ENCODE results near the gene PPFIBP2.

PPFIBP2 gene

DNA sequence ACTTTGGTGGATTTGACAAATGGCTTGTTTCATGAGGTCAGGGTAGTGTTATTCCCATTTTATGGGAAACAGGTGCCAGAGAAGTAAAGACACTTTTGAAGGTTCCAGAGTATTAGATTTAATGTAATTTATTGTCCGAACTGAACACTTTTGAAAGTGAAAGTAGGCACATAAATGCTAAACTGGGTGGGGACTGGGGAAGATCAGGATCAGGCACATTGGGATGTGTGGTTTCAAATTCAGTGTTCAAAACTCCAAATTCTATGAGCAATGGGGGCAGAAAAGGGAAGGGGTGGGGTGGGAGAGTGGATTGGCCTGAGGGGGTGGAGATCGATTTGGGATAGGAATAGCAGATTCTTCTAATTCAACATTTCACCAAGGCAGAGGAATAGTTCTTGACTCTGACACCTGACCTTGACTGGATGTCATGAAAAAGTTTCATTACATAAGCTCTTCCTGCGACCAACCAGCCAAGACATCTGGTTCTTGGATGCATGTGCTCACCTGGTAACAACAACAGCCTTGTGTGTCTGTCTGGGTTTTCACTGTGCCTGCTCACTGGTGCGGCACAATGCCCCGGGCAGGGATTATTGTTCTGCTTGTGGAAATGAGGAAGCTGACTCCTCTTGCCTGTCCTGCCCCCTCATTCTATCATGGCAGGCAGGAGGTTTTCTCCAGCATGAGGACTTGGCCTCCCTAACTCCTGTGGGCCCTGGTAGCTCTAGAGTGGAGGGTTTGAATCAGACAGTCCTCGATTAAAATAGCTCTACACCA is 10.8 kb downstream of the PPFIBP2 start:
- Mint-ChIP-seq H3K4me1 (peaks cover 33 to 39% of the 10 kb centered on the region in 2 donors), H3K36me3 (peaks cover 1 to 44% of the 10 kb centered on the region in 2 donors), H3K27me3 (no peaks in the 10 kb centered on the region), H3K27ac (peak overlapping the region; percentile 86), H3K9me3 (no peaks in the 10 kb centered on the region), H3K4me3 (peak overlapping the region; percentile 33 to 79)
- peak; percentile 24 to 26 for ATAC-seq (replicated peaks)
- peak; percentile 38 for DNase-seq

DNA sequence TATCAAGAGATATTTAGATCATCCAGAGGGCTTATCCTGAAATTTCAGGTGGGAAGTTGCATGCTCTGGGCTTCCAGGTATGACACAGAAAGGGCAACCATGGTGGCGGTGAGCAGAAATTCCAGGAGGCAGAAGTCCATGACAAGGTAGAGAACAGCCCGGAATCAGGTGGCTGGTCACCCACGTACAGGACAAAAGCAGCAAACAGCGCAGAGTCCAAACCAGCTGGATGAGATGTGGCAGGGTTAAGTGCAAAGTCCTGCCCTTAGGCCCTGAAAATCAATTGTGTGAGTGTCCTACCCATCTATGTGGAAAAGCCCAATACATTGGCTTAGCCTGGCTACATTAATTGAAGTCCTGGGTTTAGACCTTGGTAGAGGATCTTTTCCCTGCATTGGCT is 11.6 kb downstream of the PPFIBP2 start:
- no peaks in the 10 kb centered on the region for H3K9me3 Mint-ChIP-seq
- no peak overlapping the region for H3K4me3 Mint-ChIP-seq
- DNase-seq: no peak
- ATAC-seq (replicated peaks): no peak
- peaks cover 36 to 43% of the 10 kb centered on the region in 2 donors for H3K4me1 Mint-ChIP-seq
- H3K27me3 Mint-ChIP-seq: no peaks in the 10 kb centered on the region
- peak overlapping the region; percentile 15 for H3K27ac Mint-ChIP-seq
- peaks cover 3 to 42% of the 10 kb centered on the region in 2 donors for H3K36me3 Mint-ChIP-seq

DNA sequence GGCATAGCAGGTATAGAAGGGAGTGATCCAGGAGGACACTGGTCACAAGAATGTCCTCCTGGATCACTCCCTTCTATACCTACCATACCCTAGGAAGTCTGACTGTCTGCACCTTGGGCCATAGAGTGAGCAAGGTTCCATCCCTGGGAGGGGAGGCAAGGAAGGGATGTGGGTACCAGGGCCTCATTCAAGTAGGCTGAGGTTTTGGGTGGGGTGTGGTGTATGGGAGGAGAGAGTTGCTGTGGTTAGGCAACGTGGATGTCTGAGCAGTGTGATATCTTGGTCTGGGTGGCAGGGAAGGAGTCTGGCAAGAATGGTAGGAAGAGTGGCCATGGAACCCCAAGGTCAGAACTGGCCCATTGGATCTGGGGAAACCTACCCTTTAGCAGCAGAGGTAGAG is 13.2 kb downstream of the PPFIBP2 start:
- Mint-ChIP-seq H3K27ac (peak overlapping the region; percentile 75), H3K27me3 (no peaks in the 10 kb centered on the region), H3K36me3 (peaks cover 10 to 52% of the 10 kb centered on the region in 2 donors), H3K4me3 (peak overlapping the region in 1 of 2 donors; percentile 2), H3K9me3 (peaks cover 0 to 2% of the 10 kb centered on the region in 2 donors), H3K4me1 (peaks cover 48 to 58% of the 10 kb centered on the region in 2 donors)
- no peak for ATAC-seq (replicated peaks)
- DNase-seq: no peak

DNA sequence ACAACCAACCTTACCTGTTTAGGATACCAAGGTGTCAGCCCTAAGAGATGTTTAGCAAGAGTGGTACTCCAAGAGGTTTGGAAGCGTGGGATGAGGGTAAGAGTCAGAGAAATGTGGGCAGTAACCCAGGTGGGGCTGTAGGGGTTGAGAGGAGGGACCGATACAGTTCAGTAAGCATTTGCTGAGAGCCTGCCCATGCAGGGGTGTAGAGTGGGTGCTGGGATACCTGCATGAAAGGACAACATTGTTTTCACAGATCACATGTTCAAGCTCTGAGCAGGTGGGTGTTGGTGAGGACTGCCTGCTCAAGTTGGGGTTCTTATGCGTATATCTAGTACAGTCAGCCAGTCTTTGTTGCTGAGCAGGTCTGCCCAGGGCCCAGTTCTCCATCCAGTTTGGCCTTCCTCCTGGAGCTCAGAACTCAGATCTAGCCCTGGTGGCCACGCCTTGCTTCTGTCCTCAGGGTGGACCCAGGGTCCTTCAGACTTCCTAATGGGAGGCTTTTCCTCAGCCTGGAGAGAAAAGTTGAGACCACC is 14.8 kb downstream of the PPFIBP2 start:
- Mint-ChIP-seq H3K36me3 (peaks cover 12 to 56% of the 10 kb centered on the region in 2 donors), H3K9me3 (peaks cover 0 to 2% of the 10 kb centered on the region in 2 donors), H3K27ac (no peak overlapping the region), H3K27me3 (no peaks in the 10 kb centered on the region), H3K4me1 (peaks cover 57 to 72% of the 10 kb centered on the region in 2 donors), H3K4me3 (no peak overlapping the region)
- DNase-seq (no peak), ATAC-seq (replicated peaks) (peak; percentile 2 to 15)

DNA sequence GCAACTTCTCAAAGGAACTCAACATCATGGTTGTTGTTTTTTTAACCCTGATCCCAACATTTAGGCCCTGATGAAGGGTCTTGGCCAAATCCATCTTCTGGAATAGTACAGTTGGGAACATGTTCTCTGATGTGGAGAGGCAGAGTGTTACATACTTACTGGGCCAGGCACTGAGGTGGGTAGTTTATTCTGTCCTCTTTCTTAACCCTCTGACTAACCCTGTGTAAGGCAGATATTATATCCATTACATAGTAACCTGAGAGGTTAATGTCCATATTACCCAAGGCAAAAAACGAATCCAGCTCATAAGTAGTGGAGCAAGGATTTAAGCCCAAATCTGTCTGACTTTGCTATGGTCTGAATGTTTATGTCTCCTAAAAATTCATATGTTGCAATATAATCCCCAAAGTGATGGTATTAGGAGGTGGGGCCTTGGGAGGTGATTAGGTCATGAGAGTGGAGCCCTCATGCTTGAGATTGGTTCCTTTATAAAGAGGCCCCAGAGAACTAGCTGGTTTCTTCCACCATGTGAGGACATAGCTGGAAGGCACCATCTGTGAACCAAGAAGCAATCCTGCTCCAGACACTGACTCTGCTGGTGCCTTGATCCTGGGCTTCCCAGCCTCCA is 16.3 kb downstream of the PPFIBP2 start:
- ATAC-seq (replicated peaks) (no peak), DNase-seq (no peak)
- peaks cover 72 to 87% of the 10 kb centered on the region in 2 donors for H3K4me1 Mint-ChIP-seq
- peaks cover 18 to 58% of the 10 kb centered on the region in 2 donors for H3K36me3 Mint-ChIP-seq
- H3K4me3 Mint-ChIP-seq: no peak overlapping the region
- H3K27ac Mint-ChIP-seq: peak overlapping the region; percentile 31
- H3K27me3 Mint-ChIP-seq: no peaks in the 10 kb centered on the region
- peaks cover 4 to 5% of the 10 kb centered on the region in 2 donors for H3K9me3 Mint-ChIP-seq

DNA sequence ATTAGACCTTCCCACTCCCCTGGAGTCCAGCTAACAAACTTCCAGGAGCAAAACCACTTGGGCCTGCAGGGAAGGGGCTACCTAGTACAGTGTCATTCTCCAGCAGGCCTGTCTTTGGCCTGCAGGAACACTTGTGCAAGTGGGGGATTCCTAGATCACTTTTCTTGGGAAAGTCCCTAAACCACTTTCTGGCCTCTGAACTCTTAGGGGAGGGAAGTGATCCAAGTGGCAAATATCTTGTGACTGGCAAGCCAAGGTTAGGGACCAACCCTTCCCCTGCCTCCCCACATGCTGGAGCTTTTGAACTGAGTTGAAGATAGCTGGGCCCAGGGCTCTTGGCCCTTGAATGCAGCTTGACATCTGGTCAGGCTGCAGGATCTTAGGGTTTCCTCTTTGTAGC is 17.2 kb downstream of the PPFIBP2 start:
- peaks cover 71 to 89% of the 10 kb centered on the region in 2 donors for H3K4me1 Mint-ChIP-seq
- H3K4me3 Mint-ChIP-seq: peak overlapping the region; percentile 56 to 71
- DNase-seq (peak; percentile 43), ATAC-seq (replicated peaks) (peak; percentile 73 to 78)
- peaks cover 4 to 5% of the 10 kb centered on the region in 2 donors for H3K9me3 Mint-ChIP-seq
- no peaks in the 10 kb centered on the region for H3K27me3 Mint-ChIP-seq
- peaks cover 20 to 57% of the 10 kb centered on the region in 2 donors for H3K36me3 Mint-ChIP-seq
- H3K27ac Mint-ChIP-seq: peak overlapping the region; percentile 93

DNA sequence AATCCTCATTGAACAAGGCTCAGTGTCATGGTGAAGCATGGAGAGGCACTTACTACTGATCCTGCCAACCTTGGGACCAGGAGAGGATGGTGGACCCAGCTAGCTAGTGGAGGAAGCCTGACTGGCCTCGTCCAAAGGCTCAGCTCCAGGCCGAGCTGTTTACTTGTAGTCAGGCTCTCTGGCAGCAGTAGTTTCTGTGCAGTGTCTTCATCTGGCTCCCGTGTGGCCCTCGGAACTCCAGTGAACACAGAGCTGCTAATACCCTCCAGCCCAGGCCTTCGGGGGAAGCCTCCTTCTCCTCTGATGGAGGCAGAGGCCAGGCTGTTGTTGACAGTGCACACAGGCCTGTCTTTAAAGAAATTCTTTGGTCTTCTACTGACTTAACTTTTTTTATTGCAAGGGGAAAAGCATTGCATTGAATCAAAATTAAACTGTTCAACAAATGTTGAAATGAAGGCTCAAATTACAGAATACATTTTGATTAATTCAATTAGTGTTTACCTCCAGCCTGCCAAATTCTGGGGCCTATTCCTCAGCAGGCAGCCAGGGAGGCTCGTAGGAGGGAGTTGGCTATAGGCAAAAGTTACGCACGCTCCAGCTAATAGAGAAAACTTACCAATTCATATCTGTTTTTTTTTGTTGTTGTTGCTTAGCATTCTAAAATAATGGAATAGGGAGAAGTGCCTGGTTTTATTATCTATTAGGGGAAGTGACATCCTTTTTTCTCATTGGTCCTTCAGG is 18.8 kb downstream of the PPFIBP2 start:
- H3K27me3 Mint-ChIP-seq: peaks cover 4 to 6% of the 10 kb centered on the region in 2 donors
- ATAC-seq (replicated peaks) (no peak), DNase-seq (no peak)
- H3K9me3 Mint-ChIP-seq: peaks cover 4 to 5% of the 10 kb centered on the region in 2 donors
- H3K4me1 Mint-ChIP-seq: peaks cover 67 to 86% of the 10 kb centered on the region in 2 donors
- H3K27ac Mint-ChIP-seq: peak overlapping the region; percentile 60
- peaks cover 26 to 55% of the 10 kb centered on the region in 2 donors for H3K36me3 Mint-ChIP-seq
- no peak overlapping the region for H3K4me3 Mint-ChIP-seq

DNA sequence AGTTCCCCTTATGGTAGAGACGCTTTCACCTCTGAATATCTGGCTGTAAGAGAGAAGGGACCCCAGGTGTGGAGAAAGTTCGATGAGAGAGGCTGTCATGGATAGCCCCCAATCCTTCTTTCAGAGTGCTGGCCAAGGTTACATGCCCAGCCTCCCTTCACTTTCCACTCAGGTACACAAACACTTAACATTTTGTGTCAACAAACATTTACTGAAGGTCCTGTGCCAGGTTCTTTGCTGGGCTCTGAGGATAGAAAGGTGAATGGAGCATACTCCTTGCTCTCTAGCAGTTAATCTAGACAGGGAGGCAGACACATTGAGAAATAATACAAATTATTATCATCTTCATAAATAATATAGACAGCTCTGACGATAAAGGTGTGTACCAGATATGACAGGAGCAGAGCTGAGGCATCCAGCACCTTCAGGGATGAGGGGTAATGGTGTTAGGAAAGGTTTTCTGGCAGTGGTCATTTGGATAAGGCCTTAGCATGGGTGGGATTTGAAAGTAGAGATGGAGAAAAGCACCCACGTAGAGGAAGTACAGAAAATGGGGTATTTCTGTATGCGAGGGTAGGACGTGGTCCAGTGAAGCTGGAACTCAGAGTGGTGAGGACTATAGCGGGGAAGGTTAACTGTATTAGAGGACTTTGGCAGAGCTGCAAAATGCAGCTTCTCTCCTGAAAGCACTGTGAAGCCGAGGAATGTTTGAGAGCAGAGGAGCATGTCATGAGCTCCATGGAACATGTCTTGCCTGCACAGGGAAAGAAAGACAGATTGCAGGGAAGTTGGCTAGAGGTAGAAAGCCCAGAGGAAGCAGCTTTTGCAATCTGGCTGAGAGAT is 19.6 kb downstream of the PPFIBP2 start:
- DNase-seq (no peak), ATAC-seq (replicated peaks) (peak; percentile 68)
- Mint-ChIP-seq H3K4me3 (peak overlapping the region; percentile 60 to 75), H3K27ac (peak overlapping the region; percentile 88), H3K27me3 (peaks cover 4 to 6% of the 10 kb centered on the region in 2 donors), H3K9me3 (peaks cover 4 to 5% of the 10 kb centered on the region in 2 donors), H3K4me1 (peaks cover 67 to 86% of the 10 kb centered on the region in 2 donors), H3K36me3 (peaks cover 29 to 54% of the 10 kb centered on the region in 2 donors)

DNA sequence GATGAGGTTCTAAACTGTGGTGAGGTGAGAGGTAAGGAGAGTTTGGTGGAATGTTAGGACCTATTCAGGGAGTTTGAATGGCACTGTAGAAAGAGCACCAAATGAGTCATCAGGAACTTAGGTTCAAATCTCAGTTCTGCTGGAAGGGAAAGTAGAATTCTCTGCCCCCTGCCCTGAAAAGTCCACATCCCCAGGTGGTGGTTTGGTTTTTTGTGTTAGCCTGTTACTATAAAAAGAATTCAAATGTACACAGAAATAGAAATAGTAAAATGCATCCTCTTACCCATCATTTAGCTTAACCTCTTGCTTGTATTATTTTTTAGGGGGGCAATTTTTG is 20.2 kb downstream of the PPFIBP2 start:
- ATAC-seq (replicated peaks): peak; percentile 35 to 43
- H3K4me1 Mint-ChIP-seq: peaks cover 63 to 82% of the 10 kb centered on the region in 2 donors
- H3K27me3 Mint-ChIP-seq: peaks cover 4 to 6% of the 10 kb centered on the region in 2 donors

DNA sequence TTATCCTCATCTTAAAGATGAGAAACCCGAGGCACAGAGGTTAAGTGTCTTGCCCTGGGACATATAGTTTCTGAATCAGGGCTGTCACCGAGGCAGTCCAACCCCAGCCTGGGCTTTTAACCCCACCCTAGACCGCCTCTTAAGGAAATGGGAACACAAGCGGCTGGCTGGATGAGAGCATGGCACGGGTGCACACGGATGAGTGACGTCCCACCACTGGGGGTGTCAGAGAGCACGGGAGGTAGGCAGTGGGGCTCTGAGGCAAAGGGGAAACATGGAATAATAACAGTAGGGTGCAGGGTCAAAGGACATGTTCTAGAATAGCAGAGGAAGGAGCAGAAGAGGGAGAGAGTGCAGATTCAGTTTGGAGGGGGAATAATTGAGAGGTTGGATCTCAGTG is 22.3 kb downstream of the PPFIBP2 start:
- ATAC-seq (replicated peaks): no peak

More for the DNA sequence above, 20.2 kb downstream of the PPFIBP2 start:
- Mint-ChIP-seq H3K36me3 (peaks cover 29 to 51% of the 10 kb centered on the region in 2 donors), H3K9me3 (peaks cover 4 to 5% of the 10 kb centered on the region in 2 donors), H3K27ac (peak overlapping the region; percentile 88), H3K4me3 (peak overlapping the region; percentile 60 to 75)
- DNase-seq: no peak

DNA sequence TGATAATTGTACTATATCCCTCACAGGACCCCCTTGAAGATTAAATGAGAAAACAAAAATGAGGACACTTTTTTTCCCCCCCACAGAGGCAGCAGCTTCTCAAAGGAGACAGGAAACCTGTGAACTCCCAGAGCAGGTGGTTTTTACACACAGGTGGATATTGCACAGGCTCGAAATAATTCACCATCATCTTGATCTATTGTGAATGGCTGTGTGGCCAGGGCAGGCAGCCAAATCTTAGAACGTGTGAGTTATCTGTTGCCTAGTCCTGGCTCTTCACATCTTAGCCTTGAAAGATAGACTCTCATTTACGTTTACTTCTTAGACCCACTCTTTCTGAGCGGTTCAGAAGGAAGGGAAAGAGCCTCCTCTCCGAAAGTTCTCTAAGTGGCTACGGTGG is 23.5 kb downstream of the PPFIBP2 start:
- H3K27ac Mint-ChIP-seq: no peak overlapping the region
- peaks cover 4 to 6% of the 10 kb centered on the region in 2 donors for H3K27me3 Mint-ChIP-seq
- H3K4me1 Mint-ChIP-seq: peaks cover 56 to 68% of the 10 kb centered on the region in 2 donors
- DNase-seq (no peak), ATAC-seq (replicated peaks) (no peak)
- H3K36me3 Mint-ChIP-seq: peaks cover 29 to 46% of the 10 kb centered on the region in 2 donors
- H3K9me3 Mint-ChIP-seq: peaks cover 3 to 4% of the 10 kb centered on the region in 2 donors
- no peak overlapping the region for H3K4me3 Mint-ChIP-seq

More for the DNA sequence above, 22.3 kb downstream of the PPFIBP2 start:
- Mint-ChIP-seq H3K36me3 (peaks cover 32 to 54% of the 10 kb centered on the region in 2 donors), H3K27ac (no peak overlapping the region), H3K9me3 (peaks cover 4 to 5% of the 10 kb centered on the region in 2 donors), H3K4me1 (peaks cover 62 to 75% of the 10 kb centered on the region in 2 donors), H3K27me3 (peaks cover 4 to 6% of the 10 kb centered on the region in 2 donors), H3K4me3 (no peak overlapping the region)
- DNase-seq: no peak

DNA sequence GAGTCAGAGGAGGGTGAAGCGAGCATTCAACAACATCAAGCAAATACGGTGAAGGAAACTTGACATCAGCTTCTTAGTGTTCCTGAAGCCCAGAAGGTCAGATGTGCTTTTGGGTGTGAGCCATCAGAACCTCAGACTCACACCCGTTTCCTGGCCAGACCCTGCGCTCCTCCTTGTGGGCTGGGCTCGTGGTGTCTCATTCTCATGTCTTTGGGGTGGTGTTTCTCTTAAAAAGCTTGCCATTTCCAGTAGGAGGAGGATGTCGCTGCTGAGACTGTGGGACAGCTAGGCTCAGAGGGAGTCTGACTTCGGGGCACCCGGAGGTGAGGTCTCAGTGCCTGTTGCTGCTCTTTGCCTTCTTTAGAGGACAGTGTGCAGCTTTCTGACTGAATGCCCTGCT is 24.2 kb downstream of the PPFIBP2 start:
- DNase-seq: no peak
- no peak for ATAC-seq (replicated peaks)
- peaks cover 31 to 49% of the 10 kb centered on the region in 2 donors for H3K36me3 Mint-ChIP-seq
- H3K4me1 Mint-ChIP-seq: peaks cover 56 to 69% of the 10 kb centered on the region in 2 donors
- H3K4me3 Mint-ChIP-seq: no peak overlapping the region
- H3K27ac Mint-ChIP-seq: no peak overlapping the region
- H3K9me3 Mint-ChIP-seq: peaks cover 3 to 4% of the 10 kb centered on the region in 2 donors
- peaks cover 4 to 6% of the 10 kb centered on the region in 2 donors for H3K27me3 Mint-ChIP-seq
